Tibial artery (tissue), 4 donors: ENCODE data around the gene SHMT2.

Experiments used
- DNase-seq, 2 donors: peaks; one replicate each; pipeline ENCODE4 v3.0.0-alpha.2; 2019
- H3K27ac ChIP-seq, 2 donors: fragments of 200-600 bp; sonication (generic) in 1 of 2; 1 replicate in 1 of 2; 2 replicates in 1 of 2; pipeline ENCODE4 v1.5.1; 2018 to 2019; ENCODE audit warnings: mild to moderate bottlenecking in 1 of 2
- H3K27me3 ChIP-seq, 2 donors: fragments of 200-600 bp; sonication (generic) in 1 of 2; one replicate each; pipeline versions ENCODE4 v1.5.1 to v1.6.0; 2016 to 2019
- H3K36me3 ChIP-seq, 3 donors: fragments of 200-600 bp; sonication (generic) in 2 of 3; one replicate each; pipeline ENCODE4 v1.5.1; 2016 to 2019; ENCODE audit warnings: mild to moderate bottlenecking in 2 of 3
- H3K4me1 ChIP-seq, 4 donors: fragments of 200-600 bp; sonication (generic) in 2 of 4; 1 replicate in 3 of 4; 2 replicates in 1 of 4; pipeline ENCODE4 v1.5.1; 2016 to 2019
- H3K4me3 ChIP-seq, 2 donors: fragments of 200-600 bp; sonication (generic) in 1 of 2; 1 replicate in 1 of 2; 2 replicates in 1 of 2; pipeline ENCODE4 v1.5.1; 2018 to 2019; ENCODE audit warnings: mild to moderate bottlenecking in 2 of 2
- H3K9me3 ChIP-seq, 3 donors: fragments of 200-600 bp; sonication (generic) in 1 of 3; one replicate each; pipeline ENCODE4 v1.5.1; 2016 to 2019
- intact Hi-C: fragments of 100-400 bp; cut with DNase I; formaldehyde crosslinking; loops from one replicate; pipeline ENCODE4 v1.15.0; 2023; ENCODE audit warnings: low total_unique reads
- TF ChIP-seq, protein P1 (sequence below), 2 experiments: fragments of 200-600 bp in 1 of 2; fragments of 450-650 bp in 1 of 2; IDR thresholded peaks; one replicate each; pipeline ENCODE4 v1.5.1; 2017 to 2019; ENCODE audit warnings: antibody characterized with exemption in 2 of 2, mild to moderate bottlenecking in 1 of 2, moderate library complexity in 1 of 2

The SHMT2 gene

DNA sequence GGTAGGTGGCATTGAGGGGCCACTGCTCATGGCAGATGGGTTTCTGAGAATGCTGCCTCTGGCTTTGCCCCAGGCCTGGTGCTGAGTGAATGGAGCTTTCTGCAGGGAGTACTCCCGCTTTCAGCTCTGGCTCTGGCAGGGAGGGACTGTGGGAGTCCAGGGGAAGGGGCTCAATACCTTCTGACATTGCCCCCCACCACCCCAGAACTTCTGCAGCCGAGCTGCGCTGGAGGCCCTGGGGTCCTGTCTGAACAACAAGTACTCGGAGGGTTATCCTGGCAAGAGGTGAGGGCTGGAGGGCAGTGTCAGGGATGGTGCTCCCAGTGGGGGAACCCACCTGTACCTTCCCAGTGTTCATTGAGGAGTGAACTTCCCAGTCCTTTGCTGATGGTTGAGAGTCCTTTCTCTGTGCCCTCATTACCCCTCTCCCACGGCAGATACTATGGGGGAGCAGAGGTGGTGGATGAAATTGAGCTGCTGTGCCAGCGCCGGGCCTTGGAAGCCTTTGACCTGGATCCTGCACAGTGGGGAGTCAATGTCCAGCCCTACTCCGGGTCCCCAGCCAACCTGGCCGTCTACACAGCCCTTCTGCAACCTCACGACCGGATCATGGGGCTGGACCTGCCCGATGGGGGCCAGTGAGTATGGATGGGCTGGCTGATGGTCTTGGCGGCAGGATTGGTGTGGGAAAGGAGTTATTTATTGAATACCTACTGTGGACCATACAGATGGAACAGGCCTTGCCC, 1.9 kb downstream of the SHMT2 start:
- TF ChIP-seq, protein P1, sequence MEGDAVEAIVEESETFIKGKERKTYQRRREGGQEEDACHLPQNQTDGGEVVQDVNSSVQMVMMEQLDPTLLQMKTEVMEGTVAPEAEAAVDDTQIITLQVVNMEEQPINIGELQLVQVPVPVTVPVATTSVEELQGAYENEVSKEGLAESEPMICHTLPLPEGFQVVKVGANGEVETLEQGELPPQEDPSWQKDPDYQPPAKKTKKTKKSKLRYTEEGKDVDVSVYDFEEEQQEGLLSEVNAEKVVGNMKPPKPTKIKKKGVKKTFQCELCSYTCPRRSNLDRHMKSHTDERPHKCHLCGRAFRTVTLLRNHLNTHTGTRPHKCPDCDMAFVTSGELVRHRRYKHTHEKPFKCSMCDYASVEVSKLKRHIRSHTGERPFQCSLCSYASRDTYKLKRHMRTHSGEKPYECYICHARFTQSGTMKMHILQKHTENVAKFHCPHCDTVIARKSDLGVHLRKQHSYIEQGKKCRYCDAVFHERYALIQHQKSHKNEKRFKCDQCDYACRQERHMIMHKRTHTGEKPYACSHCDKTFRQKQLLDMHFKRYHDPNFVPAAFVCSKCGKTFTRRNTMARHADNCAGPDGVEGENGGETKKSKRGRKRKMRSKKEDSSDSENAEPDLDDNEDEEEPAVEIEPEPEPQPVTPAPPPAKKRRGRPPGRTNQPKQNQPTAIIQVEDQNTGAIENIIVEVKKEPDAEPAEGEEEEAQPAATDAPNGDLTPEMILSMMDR (IDR thresholded peaks at IDR 0.05) = no peak
- peak overlapping the region in 1 of 2 donors; percentile 62 for H3K4me3 ChIP-seq
- peaks cover 0 to 8% of the 10 kb centered on the region in 2 donors for H3K27me3 ChIP-seq
- DNase-seq = no peak
- intact Hi-C loops = no loop called here
- H3K4me1 ChIP-seq = peaks cover 0 to 59% (median 49%) of the 10 kb centered on the region in 4 donors
- peak overlapping the region; percentile 84 to 95 for H3K27ac ChIP-seq
- peaks cover 0 to 40% (median 35%) of the 10 kb centered on the region in 3 donors for H3K36me3 ChIP-seq
- H3K9me3 ChIP-seq = no peaks in the 10 kb centered on the region

DNA sequence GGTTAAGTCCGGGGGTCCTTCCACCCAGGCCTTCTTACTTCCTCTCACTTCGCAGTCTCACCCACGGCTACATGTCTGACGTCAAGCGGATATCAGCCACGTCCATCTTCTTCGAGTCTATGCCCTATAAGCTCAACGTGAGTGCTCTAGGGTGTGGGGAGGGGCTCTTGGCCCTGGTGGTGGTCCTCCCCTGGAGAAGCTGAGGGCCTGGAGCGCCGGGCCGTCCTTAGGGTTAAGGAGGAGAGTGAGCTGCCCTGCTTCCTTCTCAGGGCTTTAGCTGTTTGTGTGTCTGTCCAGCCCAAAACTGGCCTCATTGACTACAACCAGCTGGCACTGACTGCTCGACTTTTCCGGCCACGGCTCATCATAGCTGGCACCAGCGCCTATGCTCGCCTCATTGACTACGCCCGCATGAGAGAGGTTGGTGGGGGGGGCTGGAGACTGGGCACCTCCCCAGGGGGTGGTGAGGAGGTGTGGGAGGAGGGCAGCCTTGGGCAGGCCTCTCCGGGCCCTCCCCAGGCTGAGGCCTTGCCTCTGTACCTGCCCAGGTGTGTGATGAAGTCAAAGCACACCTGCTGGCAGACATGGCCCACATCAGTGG, 2.7 kb downstream of the SHMT2 start:
- no peaks in the 10 kb centered on the region for H3K9me3 ChIP-seq
- no peak overlapping the region for H3K4me3 ChIP-seq
- intact Hi-C loops = no loop called here
- DNase-seq = no peak
- peaks cover 0 to 40% (median 35%) of the 10 kb centered on the region in 3 donors for H3K36me3 ChIP-seq
- peaks cover 0 to under 1% of the 10 kb centered on the region in 2 donors for H3K27me3 ChIP-seq
- H3K4me1 ChIP-seq = peaks cover 0 to 60% (median 47%) of the 10 kb centered on the region in 4 donors
- TF ChIP-seq, protein P1 (IDR thresholded peaks at IDR 0.05) = no peak
- H3K27ac ChIP-seq = peak overlapping the region; percentile 33 to 95

DNA sequence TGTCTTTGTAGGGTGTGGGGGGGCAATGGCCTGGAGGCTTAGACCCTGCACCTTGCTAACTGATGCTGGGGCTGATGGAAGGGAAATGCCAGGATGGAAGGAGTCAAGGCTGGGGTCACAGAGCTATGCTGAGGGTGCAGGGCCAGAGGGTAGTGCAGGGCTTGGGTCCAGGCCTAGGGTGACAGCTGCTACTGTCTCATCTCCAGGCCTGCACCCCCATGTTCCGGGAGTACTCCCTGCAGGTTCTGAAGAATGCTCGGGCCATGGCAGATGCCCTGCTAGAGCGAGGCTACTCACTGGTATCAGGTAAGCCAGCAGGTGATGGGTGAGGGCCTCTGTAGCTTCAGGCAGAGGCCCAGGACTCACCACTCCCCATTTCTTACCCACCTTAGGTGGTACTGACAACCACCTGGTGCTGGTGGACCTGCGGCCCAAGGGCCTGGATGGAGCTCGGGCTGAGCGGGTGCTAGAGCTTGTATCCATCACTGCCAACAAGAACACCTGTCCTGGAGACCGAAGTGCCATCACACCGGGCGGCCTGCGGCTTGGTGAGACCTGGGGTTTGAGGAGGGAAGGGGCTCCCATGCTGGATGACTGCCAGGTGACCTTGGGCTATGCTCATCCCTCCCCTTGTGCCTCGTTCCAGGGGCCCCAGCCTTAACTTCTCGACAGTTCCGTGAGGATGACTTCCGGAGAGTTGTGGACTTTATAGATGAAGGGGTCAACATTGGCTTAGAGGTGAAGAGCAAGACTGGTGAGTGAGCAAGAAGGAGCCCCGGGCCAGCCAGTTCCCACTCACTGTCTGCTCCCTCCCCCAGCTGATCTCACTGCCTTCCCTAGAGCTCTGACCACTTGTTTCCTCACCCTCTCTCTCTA, 4.1 kb downstream of the SHMT2 start:
- Histone ChIP-seq H3K4me3 (no peak overlapping the region), H3K36me3 (peaks cover 0 to 40% (median 35%) of the 10 kb centered on the region in 3 donors), H3K4me1 (peaks cover 0 to 73% (median 61%) of the 10 kb centered on the region in 4 donors), H3K27me3 (peaks cover 0 to 7% of the 10 kb centered on the region in 2 donors), H3K9me3 (no peaks in the 10 kb centered on the region), H3K27ac (peak overlapping the region; percentile 90 to 95)
- DNase-seq = no peak
- TF ChIP-seq, protein P1 (IDR thresholded peaks at IDR 0.05) = no peak
- intact Hi-C loops = no loop called here

DNA sequence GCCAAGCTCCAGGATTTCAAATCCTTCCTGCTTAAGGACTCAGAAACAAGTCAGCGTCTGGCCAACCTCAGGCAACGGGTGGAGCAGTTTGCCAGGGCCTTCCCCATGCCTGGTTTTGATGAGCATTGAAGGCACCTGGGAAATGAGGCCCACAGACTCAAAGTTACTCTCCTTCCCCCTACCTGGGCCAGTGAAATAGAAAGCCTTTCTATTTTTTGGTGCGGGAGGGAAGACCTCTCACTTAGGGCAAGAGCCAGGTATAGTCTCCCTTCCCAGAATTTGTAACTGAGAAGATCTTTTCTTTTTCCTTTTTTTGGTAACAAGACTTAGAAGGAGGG, 4.7 kb downstream of the SHMT2 start:
- H3K27ac ChIP-seq = peak overlapping the region; percentile 90 to 95
- no peak for DNase-seq
- H3K9me3 ChIP-seq = no peaks in the 10 kb centered on the region
- H3K36me3 ChIP-seq = peaks cover 0 to 40% (median 35%) of the 10 kb centered on the region in 3 donors
- TF ChIP-seq, protein P1 (IDR thresholded peaks at IDR 0.05) = no peak
- no peak overlapping the region for H3K4me3 ChIP-seq
- H3K4me1 ChIP-seq = peaks cover 5 to 75% (median 65%) of the 10 kb centered on the region in 4 donors
- peaks cover 0 to 7% of the 10 kb centered on the region in 2 donors for H3K27me3 ChIP-seq
- intact Hi-C loops = no loop called here

DNA sequence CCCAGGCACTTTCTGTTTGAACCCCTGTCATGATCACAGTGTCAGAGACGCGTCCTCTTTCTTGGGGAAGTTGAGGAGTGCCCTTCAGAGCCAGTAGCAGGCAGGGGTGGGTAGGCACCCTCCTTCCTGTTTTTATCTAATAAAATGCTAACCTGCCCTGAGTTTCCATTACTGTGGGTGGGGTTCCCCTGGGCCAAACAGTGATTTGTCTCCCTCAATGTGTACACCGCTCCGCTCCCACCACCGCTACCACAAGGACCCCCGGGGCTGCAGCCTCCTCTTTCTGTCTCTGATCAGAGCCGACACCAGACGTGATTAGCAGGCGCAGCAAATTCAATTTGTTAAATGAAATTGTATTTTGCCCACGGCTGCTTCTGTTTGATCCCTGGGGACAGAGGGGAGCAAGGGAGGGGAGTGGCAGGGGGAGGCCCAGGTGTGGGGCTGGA, 5.1 kb downstream of the SHMT2 start:
- no peak for DNase-seq
- Histone ChIP-seq H3K27me3 (peaks cover 0 to 8% of the 10 kb centered on the region in 2 donors), H3K4me3 (peak overlapping the region in 1 of 2 donors; percentile 49), H3K27ac (peak overlapping the region; percentile 90 to 95), H3K4me1 (peaks cover 5 to 77% (median 67%) of the 10 kb centered on the region in 4 donors), H3K9me3 (no peaks in the 10 kb centered on the region), H3K36me3 (peaks cover 0 to 40% (median 35%) of the 10 kb centered on the region in 3 donors)
- TF ChIP-seq, protein P1 (IDR thresholded peaks at IDR 0.05) = no peak
- intact Hi-C loops = no loop called here
